ELR (cell line): ENCODE data around the gene FLII.
A peak's percentile ranks its signal among the peaks of the same experiment; 100 is the strongest.
"Not testable (repeated sequence)": the region's sequence is repeated elsewhere in the genome, so short reads cannot be mapped to it uniquely, and the experiment has no call there.

Experiments
- DNase-seq: peaks from one replicate; pipeline ENCODE4 v3.0.0-alpha.2; 2015; ENCODE audit warnings: low read depth

Gene FLII

DNA sequence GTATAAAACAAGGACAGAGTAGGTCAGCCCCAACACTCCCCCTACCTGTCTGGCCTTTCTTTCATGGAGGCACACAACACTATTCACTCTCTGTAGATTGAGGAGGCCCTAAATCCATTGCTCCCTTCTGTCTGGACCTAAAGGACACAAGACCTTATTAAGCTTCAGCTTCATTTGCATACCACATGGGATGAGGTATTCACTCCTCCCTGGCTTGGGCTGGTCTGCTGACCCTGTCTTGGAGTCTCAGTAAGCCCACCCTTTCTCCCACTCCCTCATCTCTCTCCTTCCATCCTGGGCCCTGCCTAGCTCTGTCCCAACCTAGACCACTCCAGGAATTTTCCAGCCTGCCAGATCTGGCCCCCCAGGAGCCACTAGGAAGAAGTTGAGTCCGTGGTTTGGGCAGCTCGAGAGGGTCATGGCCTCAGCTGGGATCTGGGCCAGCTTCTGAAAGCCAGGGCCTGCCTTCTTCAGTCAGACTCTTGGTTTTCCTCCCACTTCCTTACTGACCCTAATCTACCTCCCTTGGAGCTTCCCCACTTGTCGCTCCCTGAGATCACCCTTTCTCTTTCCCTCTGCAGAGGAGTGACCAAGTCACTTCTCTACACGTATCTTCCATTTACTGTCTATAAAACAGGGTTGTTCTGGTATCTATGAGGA, 39.7 kb downstream of the FLII start:
- DNase-seq: peak; percentile 48

DNA sequence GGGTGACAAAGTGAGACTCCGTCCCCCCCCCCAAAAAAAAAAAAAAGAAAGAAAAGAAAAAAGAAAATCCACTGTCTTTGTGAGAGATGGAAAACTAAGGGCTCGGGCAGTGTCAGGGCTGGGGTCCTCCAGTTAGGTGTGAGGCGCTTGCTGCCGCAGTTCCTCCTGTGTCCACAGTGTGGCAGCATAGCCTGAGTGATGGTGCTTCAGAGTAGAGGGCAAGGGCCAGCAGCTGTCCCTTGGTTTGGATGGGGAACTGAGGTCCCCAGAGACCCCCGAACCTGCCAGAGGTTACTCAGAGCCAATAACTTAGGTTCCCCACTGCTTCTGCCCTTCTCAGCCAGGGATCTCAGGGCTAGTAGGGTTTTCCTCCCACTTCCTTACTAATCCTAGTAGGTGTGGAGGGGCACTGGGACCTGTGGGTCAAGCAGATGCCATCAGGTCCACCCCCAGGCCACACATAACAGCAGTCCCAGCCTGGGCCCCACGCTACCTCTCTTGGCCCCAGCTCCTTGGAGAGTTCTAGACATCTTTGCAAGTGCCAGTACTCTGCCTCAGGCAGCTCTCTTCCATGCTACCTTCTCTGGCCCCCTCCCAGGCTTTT, 41.0 kb downstream of the FLII start:
- peak; percentile 75 for DNase-seq

DNA sequence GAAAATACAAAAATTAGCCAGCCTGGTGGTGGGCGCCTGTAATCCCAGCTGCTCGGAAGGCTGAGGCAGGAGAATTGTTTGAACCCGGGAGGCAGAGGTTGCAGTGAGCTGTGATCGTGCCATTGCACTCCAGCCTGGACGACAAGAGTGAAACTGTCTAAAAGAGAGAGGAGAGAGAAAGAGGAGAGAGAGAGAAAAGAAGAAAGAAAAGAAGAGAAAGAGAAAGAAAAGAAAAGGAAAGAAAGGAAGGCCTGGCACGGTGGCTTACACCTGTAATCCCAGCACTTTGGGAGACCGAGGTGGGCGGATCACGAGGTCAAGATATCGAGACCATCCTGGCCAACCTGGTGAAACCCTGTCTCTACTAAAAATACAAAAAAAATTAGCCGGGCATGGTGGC, 41.6 kb downstream of the FLII start:
- not testable (repeated sequence) for DNase-seq

DNA sequence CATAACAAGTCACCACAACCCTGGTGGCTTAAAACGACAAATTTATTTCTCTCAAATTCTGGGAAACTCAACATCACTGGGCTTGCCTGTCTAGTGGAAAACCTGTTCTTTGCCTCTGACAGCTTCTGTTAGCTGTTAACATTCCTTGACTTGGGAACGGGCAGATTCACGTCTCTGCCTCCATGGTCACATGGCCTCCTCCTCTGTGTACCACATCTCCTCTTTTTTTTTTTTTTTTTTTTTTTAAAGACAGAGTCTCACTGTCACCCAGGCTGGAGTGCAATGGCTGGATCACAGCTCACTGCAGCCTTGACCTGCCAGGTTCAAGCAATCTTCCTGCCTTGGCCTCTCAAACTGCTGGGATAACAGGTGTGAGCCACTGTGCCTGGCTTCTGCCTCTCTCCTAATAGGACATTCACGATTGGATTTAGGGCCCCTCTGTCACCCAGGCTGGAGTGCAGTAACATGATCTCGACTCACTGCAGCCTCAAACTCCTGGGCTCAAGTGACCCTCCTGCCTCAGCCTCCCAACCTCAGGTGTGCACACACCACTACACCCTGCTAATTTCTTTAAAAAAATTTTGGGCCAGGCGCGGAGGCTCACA, 44.8 kb downstream of the FLII start:
- DNase-seq: no peak

DNA sequence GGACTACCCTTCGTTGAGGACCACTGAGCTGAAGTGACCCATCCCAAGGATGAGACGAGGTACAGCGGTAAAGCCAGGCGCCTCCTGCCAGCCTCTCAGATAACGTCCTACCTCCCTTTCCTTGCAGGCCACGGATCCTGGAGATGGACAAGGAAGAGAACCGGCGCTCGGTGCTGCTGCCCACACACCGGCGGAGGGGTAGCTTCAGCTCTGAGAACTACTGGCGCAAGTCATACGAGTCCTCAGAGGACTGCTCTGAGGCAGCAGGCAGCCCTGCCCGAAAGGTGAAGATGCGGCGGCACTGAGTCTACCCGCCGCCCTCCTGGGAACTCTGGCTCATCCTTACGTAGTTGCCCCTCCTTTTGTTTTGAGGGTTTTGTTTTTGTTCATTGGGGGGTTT, 50.4 kb downstream of the FLII start:
- no peak for DNase-seq

DNA sequence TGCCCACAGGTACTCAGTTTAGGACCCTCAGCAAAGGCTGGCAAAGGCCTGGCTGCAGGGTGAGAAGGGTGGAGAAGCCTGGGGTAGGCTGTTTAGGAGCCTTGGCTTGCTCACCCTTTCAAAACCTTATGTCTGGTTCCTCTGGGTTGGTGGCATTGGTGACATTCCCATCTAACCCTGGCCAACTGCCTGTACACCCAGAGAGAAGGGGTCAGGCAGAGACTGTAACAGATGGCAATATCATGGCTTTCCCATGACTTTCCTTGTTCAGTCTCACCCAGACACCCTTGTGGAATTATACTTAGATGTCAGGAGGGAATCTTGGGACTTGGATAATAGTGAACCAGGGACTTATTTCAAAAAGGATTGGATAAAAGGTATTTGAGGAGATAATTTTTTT, 51.6 kb downstream of the FLII start:
- no peak for DNase-seq

DNA sequence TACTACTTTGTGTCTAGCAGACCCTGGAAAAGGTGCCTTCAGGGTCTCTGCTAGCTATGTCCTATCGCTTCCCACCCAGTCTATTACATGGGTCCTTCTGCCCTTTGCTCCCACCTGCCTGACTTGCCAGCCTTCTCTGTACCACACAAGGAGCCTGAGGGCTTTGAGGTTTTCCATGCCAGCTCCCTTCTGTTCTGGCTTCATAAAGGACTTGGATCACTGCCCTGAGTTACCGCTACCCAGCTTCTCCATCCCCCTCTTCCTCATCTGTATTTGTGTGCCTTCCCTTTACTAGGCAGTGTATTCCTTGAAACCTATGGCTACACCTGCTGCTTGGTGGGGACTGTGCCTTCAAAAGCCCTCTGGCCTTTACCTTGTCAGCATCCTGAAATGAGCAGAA, 52.7 kb downstream of the FLII start:
- no peak for DNase-seq

DNA sequence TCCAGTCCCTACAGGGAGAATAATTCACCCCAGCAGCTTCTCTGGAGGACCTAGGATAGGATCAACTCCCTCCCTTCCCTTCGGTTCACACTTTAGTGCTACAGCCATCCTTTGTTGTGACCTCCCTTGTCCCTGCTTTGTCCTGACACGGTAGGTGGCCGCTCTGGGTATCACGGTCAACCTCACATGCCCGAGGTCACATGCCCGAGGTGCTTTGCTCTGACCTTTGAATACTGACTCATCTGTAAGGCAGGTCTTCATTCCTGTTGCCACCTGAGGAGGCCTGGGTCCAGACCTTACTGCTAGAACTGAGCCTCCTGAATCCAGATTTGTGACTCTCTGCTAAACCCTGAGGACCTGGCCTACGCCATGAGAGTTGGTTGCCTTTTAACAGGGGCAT, 55.2 kb downstream of the FLII start:
- DNase-seq: no peak

DNA sequence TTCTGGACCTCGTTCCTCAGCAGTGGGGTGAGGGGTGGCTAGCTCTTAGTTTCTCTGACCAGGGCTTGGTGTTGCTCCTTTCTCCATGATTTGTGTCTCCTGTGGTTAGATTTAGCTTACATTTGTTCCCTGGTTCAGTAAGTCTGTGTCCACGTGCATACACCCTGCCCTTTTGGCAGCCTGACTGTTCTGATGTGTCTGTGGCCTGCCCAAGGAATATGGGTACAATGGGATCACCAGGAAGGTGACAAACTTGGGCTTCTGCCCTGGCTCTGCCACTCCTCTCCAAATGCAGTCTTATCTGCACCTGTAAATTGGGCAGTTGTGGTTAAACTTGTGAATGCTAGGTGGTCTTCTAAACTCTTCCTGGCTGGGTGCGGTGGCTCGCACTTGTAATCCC, 57.4 kb downstream of the FLII start:
- DNase-seq: no peak

DNA sequence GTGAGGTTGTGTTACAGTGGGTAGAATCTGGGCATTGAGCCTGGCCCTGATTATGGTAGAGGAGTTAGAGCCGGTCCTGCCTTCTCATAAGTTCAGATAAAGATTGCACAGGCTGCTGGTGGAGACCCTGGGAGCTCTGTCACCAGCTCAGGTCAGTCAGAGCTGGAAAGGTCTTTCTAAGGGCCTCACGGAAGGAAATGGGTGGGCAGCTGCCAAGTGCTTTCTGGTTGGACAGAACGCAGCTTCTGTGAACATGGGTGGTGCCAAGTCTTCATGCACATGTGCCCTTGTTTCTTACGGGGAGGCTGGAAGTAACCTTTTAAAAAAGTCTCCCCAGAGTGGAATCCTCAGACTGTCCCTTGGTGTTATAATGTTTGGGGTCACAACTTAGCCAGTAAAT, 60.0 kb downstream of the FLII start:
- no peak for DNase-seq

DNA sequence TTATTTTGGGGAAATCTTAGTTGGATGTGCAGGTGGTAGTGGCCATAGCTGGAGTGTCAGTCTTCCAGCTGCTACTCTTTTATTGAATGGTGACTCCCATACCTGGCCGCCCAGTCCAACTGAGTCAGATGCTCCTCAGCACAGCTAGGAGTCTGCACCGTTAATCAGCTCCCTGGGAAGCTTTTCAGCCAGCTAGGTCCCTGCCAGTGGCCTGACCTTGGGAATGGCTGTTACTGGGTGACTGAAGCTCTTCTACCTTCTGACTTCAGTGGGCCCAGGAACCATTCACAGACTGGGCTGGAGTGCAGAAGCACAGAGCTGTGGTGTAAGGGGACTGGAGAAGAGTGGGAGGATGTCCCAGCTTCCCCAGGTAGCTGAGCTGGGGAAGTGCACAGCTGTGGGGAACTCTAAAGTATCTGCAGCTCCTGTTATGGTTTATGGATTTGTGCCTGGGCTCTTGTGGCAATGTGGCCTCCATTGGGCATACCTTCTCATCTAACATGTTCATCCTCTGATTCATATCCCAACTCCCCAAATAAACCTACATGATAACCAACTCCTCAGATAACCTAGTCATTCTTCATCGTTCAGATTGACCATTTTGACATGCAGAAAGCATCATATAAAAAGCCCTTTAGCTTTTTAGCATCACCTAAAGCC, 60.9 kb downstream of the FLII start:
- no peak for DNase-seq

DNA sequence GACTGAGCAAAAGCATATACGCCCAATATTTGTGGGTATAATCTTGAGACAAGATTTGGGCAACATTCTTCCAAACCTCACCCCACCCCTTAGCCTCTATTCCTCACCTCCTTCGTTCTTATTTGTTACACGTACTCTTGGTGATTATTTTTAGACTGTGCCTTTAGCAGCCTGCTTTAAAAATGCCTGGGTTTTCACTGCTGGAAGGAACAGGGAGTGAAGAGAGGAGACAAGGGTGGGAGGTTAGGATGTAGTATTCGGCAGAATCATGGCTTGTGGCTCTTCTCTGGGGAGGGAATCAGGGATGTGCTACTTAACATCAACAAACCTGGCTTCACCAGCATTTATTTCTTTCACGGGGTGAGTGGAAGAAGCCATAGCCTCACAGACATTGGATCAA, 63.3 kb downstream of the FLII start:
- DNase-seq: no peak
